ENCODE results near the gene DPY30. TPM values are rescaled to one million over a fixed set of nuclear protein-coding genes. Genes with fewer than 3 reads are reported as not detected.
"Not testable (repeated sequence)": the region's sequence is repeated elsewhere in the genome, so short reads cannot be mapped to it uniquely, and the experiment has no call there.

Gene DPY30
- total RNA-seq: 75.5 and 98.2 TPM in 2 replicates

GRCh38 chr2:32039447-32040219, at the start of gene DPY30:
TSS of gene DPY30 (minus strand) at chr2:32039805. CDS start at chr2:32039456, 349 bp downstream.
- peak; percentile 76 for DNase-seq (ENCODE audit: low read depth, low spot score)

GRCh38 chr2:32074134-32074506, 34.5 kb upstream of the DPY30 start:
- DNase-seq (ENCODE audit: low read depth, low spot score): no peak

GRCh38 chr2:32067549-32067948, 27.9 kb upstream of the DPY30 start:
- no peak for DNase-seq (ENCODE audit: low read depth, low spot score)

DNA sequence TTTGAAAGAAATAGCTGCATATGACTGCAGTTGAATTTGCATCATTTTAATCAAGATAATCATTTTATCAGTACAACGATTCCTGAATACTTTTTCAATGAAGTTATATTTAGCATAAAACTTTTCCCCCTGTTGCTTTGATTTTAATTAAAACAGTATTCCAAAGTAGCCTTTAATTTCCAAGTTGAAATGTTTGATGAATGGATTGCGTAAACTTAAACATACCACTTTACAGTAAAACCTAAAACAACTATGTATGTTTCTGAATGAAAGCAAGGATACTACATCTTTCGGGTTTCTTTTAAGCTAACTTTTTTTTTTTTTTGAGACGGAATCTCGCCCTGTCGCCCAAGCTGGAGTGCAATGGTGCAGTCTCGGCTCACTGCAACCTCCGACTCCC, 25.1 kb upstream of the DPY30 start:
- DNase-seq (ENCODE audit: low read depth, low spot score): no peak

DNA sequence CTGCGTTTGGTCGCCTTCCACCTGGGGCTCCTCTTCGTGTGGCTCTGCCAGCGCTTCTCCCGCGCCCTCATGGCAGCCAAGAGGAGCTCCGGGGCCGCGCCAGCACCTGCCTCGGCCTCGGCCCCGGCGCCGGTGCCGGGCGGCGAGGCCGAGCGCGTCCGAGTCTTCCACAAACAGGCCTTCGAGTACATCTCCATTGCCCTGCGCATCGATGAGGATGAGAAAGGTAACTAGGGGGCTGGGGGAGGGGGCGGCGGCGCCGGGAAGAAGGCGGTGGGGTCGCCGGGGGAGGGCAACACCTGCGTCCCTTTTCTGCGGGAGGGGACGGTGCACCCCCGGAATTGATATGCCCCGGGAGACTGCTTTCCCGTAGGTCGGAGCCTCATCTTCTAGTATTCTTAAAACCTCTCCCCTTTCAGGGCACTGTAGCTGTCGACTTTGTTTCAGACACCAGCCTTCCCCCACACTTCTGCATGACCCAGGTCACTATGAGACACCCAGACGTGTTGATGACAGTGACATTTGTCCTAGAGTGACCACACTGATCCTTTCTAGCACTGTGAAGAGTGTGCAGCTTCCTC, 24.5 kb upstream of the DPY30 start:
- DNase-seq (ENCODE audit: low read depth, low spot score): no peak

DNA sequence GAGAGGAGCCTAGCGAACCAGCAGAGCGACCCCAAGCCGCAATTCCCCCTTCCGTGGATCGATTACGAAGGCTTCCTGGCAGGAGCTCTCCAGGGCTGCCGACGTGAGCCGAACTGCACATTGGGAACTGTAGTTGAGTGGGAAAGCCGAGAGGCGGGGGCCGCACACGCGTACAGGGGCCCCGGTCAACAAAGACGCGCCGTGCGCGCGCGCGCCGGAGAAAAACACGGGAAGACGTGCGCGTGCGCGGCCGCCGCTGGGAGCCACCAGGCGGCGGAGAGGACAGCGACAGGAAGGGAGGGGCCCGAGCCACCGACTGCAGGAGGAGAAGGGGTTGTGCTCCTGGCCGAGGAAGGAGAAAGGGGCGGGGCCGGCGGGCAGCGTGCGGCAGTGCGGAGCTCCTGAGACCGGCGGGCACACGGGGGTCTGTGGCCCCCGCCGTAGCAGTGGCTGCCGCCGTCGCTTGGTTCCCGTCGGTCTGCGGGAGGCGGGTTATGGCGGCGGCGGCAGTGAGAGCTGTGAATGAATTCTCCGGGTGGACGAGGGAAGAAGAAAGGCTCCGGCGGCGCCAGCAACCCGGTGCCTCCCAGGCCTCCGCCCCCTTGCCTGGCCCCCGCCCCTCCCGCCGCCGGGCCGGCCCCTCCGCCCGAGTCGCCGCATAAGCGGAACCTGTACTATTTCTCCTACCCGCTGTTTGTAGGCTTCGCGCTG, 23.9 kb upstream of the DPY30 start, which contains the start of gene SPAST:
Gene SPAST, plus strand, starts transcription at position 247 of the 711 bp plus-strand sequence. Its CDS starts 276 bp downstream, at position 523.
- DNase-seq (ENCODE audit: low read depth, low spot score): peak; percentile 93

DNA sequence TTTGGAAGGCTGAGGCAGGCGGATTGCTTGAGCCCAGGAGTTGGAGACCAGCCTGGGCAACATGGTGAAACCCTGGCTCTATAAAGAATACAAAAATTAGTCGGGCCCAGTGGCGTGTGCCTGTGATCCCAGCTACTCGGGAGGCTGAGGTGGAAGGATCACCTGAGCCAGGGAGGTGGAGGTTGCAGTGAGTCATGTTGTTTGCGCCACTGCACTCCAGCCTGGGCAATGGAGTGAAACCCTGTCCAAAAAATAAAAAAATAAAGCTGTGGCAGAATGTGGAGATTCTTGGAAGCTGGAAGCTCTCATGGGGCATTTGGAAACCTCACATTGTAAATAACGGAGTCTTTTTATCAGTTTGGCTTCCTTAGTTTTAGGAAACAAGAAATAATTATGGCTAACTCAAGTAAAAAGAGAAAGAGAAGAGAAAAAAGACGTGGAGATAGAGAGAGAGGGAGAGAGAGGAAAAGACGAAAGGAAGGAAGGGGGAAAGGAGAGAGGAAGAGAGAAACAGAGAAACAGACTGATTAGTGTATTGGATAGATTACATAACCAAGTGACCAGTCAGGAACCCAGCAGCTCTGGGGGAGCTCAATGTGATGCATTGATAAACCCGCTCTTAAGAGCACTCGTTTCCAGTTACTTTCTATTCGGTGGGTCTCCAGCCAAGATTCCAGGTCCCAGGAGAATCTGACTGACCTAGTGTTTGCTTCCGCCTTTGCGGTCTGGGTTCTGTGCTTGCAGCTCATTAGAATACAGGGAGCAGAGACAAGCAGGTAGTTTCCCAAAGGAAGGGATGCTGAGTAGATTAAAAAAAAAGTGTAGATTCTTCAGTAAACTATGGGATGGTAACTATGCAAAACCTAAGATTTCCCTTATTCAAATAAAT, 22.6 kb upstream of the DPY30 start:
- DNase-seq (ENCODE audit: low read depth, low spot score): no peak

DNA sequence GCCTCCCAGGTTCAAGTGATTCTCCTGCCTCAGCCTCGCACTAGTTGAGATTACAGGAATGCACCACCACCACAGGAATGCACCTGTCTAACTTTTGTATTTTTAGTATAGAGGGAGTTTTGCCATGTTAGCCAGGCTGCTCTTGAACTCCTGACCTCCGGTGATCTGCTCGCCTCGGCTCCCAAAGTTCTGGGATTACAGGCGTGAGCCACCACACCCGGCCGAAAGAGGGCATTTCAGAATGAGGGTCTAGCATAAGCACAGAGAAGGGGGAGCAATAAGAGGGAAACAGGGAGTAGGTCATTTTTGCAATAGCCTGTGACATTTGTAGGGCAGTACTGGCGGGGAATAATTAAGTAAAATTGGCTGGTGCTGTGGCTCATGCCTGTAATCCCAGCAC, 21.8 kb upstream of the DPY30 start:
- DNase-seq (ENCODE audit: low read depth, low spot score): no peak

- DNase-seq (ENCODE audit: low read depth, low spot score): no peak
These were observed 20.7 kb upstream of the DPY30 start for GRCh38 chr2:32060266-32060665.

DNA sequence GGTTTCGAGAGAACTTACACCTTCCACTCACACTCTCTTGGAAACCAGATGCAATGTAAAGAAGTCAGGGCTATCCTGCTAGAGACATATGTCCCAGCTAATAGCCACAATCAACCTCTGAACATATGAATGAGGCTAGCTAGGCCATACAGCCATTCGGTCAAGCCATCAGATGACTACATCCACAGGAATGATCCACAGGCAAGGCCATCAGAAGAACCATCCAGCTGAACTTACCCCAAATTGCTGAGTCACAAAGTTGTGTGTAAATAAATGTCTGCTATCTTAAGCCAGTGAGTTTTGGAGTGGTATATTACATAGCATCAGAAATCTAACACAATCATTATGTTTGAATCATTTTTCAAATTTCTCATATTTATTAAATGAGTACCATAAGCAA, 18.5 kb upstream of the DPY30 start:
- no peak for DNase-seq (ENCODE audit: low read depth, low spot score)

GRCh38 chr2:32054583-32054982, 15.0 kb upstream of the DPY30 start:
- not testable (repeated sequence) for DNase-seq (ENCODE audit: low read depth, low spot score)

- no peak for DNase-seq (ENCODE audit: low read depth, low spot score)
These were observed 12.3 kb upstream of the DPY30 start for GRCh38 chr2:32051836-32052439.

GRCh38 chr2:32043561-32043960, 4.0 kb upstream of the DPY30 start:
- DNase-seq (ENCODE audit: low read depth, low spot score): no peak

GRCh38 chr2:32034198-32034887, 5.3 kb downstream of the DPY30 start:
- DNase-seq (ENCODE audit: low read depth, low spot score): not testable (repeated sequence)

- not testable (repeated sequence) for DNase-seq (ENCODE audit: low read depth, low spot score)
These were observed 20.7 kb downstream of the DPY30 start for GRCh38 chr2:32018789-32019482.

GRCh38 chr2:32012872-32013271, 26.7 kb downstream of the DPY30 start:
- no peak for DNase-seq (ENCODE audit: low read depth, low spot score)

DNA sequence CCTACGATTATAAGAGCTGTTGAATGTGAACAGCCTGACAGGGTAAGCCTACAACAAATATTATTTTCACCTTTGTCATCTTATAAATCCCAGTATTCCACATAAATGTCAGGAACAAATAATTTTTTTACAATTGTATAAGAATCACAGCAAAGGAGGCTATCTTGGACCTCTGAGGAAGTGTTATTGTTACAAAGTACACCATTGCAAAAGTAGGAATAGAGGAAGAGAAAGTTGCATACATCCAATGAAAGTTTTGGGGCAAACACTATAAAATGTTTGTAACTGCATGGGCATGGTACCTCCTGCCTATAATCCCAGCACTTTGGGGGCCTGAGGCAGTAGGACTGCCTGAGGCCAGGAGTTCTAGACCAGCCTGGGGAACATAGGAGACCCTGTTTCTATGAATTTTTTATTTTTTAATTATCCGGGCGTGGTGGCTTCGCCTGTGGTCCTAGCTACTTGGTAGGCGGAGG, 28.1 kb downstream of the DPY30 start:
- DNase-seq (ENCODE audit: low read depth, low spot score): no peak

DNA sequence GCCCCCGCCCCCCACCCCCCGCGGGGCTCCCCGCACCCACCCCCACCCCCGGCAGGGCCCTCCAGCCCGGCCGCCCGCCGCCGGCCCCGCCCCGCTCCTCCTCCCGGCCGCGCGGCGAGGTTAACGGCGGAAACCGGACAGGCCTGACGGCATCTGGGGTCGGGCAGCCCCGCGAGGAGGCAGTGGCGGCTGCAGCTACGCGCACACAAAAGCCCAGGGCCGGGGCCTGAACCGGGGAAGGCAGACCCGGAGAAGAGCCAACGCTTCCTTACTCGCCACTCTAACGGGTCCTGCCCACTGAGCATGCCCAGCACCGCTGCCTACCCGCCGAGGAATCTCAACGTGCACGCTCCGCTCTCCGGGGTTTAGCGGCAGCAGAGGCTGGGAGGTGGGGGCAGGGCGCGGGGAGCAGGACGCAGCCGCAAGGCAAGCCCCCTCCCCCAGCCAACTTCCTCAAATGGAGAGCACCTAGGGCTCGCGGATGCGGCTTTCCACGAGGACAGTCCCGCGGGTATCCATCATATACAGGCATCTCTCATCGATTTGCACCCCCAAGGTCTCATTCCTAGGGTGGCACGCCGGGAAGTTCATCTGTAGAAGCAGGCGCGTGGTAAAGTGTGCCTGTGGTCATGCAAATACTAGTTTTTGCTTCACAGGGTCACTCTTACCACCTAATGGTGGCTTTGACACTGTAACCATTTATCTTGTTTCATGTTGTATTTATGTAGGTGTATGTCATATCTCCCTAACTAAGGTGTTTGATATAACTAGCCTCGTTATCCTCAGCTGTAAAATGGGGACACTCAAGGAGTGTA, 28.7 kb downstream of the DPY30 start, which contains the start of gene MEMO1:
Gene MEMO1, minus strand, starts transcription at position 339 of the 815 bp plus-strand sequence. CDS start 761 bp downstream, outside the sequence.
- DNase-seq (ENCODE audit: low read depth, low spot score): peak; percentile 84

GRCh38 chr2:32010280-32010669, 29.3 kb downstream of the DPY30 start:
- DNase-seq (ENCODE audit: low read depth, low spot score): not testable (repeated sequence)

Measured in pulmonary artery endothelial cell (primary cell).